ENCODE results near the gene ZBTB42. TPM values are rescaled to one million over a fixed set of nuclear protein-coding genes. Genes with fewer than 3 reads are reported as not detected.

Gene ZBTB42
- total RNA-seq, 2 experiments from 2014 or later = 1.3 TPM

DNA sequence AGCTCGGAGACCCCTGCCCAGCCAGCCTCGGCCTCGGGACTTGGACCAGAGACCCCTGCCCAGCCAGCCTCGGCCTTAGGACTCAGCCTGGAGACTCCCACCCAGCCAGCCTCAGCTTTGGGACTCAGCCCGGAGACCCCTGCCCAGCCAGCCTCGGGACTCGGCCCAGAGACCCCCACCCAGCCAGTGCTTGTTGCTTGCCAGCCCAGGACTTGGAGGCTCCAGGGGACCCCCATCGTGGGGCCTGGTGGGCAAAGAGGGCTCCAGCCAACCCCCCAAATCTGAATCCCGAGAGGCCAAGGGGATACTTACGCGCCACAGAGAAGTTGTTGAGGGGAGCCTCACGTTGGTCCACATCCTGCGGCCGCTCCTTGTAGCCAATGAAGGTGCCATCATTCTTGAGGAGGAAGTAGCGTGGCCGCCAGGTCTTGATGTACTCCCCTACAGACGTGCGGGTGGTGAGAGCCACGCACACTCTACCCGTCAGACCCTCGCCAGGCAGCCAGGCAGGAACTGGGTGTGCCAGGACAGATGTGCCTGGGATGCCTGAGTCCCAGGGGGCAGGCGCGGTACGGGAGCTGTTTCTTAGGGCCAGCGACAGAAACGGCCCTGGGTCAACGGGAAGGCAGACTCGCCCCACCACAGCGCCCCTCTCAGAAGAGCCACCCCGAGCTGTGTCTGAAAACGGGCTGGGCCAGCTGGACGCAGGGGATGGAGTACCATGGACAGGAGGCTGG lies 21.0 kb upstream of the ZBTB42 start:
- Mint-ChIP-seq H3K27ac (no peak overlapping the region), H3K4me3 (no peak overlapping the region), H3K36me3 (ENCODE audit: low read depth) (peaks cover 9% of the 10 kb centered on the region), H3K27me3 (no peaks in the 10 kb centered on the region), H3K9me3 (no peaks in the 10 kb centered on the region), H3K4me1 (ENCODE audit: low read depth) (peaks cover 2% of the 10 kb centered on the region)
- TF ChIP-seq CTCF (IDR thresholded peaks at IDR 0.05) = no peak
- ATAC-seq (no peak), DNase-seq (no peak)
- intact Hi-C loops (cut with micrococcal nuclease) = no loop called here
- ChIA-PET POLR2A (interaction anchor here (0.7 to 1.5 kb wide), 4 partner anchors 10 to 38 kb away, joined by 3 to 4 read pairs (median 3); no protein-coding TSS in a partner anchor), CTCF (interaction anchor here (1.4 to 3.0 kb wide), 2 partner anchors 9 to 11 kb away, joined by 3 to 8 read pairs; no protein-coding TSS in a partner anchor)

GRCh38 chr14:104780513-104781030 lies 20.3 kb upstream of the ZBTB42 start:
- no peak for TF ChIP-seq CTCF (IDR thresholded peaks at IDR 0.05)
- DNase-seq = no peak
- Mint-ChIP-seq H3K4me1 (ENCODE audit: low read depth) (peaks cover 4% of the 10 kb centered on the region), H3K9me3 (no peaks in the 10 kb centered on the region), H3K36me3 (ENCODE audit: low read depth) (peaks cover 9% of the 10 kb centered on the region), H3K4me3 (no peak overlapping the region), H3K27ac (no peak overlapping the region), H3K27me3 (no peaks in the 10 kb centered on the region)
- intact Hi-C loops (cut with micrococcal nuclease) = no loop called here
- ChIA-PET CTCF (interaction anchor here (3.0 kb wide), 1 partner anchor 12 kb away, joined by 8 read pairs; no protein-coding TSS in a partner anchor), POLR2A (interaction anchor here (1.5 kb wide), 1 partner anchor 37 kb away, joined by 3 read pairs; no protein-coding TSS in a partner anchor)
- no peak for ATAC-seq

- peaks cover 8% of the 10 kb centered on the region for H3K4me1 Mint-ChIP-seq (ENCODE audit: low read depth)
- H3K36me3 Mint-ChIP-seq (ENCODE audit: low read depth) = peaks cover 5% of the 10 kb centered on the region
- ChIA-PET POLR2A (no interaction called here), CTCF (interaction anchor here (3.0 kb wide), 1 partner anchor 13 kb away, joined by 8 read pairs; no protein-coding TSS in a partner anchor)
- TF ChIP-seq CTCF (IDR thresholded peaks at IDR 0.05) = no peak
- H3K9me3 Mint-ChIP-seq = no peaks in the 10 kb centered on the region
- ATAC-seq (no peak), DNase-seq (no peak)
- H3K27me3 Mint-ChIP-seq = no peaks in the 10 kb centered on the region
- intact Hi-C loops (cut with micrococcal nuclease) = no loop called here
- H3K4me3 Mint-ChIP-seq = no peak overlapping the region
- no peak overlapping the region for H3K27ac Mint-ChIP-seq
These were observed 19.4 kb upstream of the ZBTB42 start for GRCh38 chr14:104781271-104782077.

GRCh38 chr14:104782086-104782807 lies 18.7 kb upstream of the ZBTB42 start:
- ATAC-seq = no peak
- no peak for DNase-seq
- intact Hi-C loops (cut with micrococcal nuclease) = no loop called here
- no peak overlapping the region for H3K27ac Mint-ChIP-seq
- H3K9me3 Mint-ChIP-seq = no peaks in the 10 kb centered on the region
- CTCF ChIA-PET = no interaction called here
- TF ChIP-seq CTCF (IDR thresholded peaks at IDR 0.05) = no peak
- peaks cover 10% of the 10 kb centered on the region for H3K4me1 Mint-ChIP-seq (ENCODE audit: low read depth)
- POLR2A ChIA-PET = interaction anchor here (0.6 kb wide), 1 partner anchor 61 kb away, joined by 3 read pairs; no protein-coding TSS in a partner anchor
- H3K4me3 Mint-ChIP-seq = no peak overlapping the region
- peaks cover under 1% of the 10 kb centered on the region for H3K36me3 Mint-ChIP-seq (ENCODE audit: low read depth)
- H3K27me3 Mint-ChIP-seq = no peaks in the 10 kb centered on the region

Measured in activated CD8-positive, alpha-beta T cell treated with anti-CD3 and anti-CD28 coated beads for 36 hours (primary cell).